ENCODE measurements around the gene C2CD2L. TPM values are rescaled to one million over a fixed set of nuclear protein-coding genes. Genes with fewer than 3 reads are reported as not detected.
A peak's percentile ranks its signal among the peaks of the same experiment; 100 is the strongest.

The C2CD2L gene
- total and polyA plus RNA-seq, 2 of the 13 experiments (the other 11 are each of a cell fraction or from before 2014, with no cell fraction given) = 3.7 to 5.5 TPM

DNA sequence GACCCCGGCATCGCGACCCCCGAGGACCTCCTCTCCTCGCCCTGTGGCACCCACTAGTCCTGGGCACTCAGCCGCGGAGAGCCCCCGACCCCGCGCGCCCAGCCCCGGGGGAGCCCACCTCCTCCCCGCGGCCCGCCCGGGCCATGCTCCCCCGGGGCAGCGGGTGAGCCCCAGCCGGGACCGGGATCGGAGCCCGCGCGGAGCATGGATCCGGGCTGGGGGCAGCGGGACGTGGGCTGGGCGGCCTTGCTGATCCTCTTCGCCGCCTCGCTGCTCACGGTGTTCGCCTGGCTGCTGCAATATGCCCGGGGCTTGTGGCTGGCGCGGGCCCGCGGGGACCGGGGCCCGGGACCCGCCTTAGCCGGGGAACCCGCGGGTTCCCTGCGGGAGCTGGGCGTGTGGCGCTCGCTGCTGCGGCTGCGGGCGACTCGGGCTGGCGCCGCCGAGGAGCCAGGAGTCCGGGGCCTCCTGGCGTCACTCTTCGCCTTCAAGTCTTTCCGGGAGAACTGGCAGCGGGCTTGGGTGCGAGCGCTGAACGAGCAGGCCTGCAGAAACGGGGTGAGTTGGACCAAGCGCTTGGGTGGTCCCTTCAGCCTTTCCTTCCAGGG is 498 bp downstream of the C2CD2L start (continued):
- TF ChIP-seq, protein P1, sequence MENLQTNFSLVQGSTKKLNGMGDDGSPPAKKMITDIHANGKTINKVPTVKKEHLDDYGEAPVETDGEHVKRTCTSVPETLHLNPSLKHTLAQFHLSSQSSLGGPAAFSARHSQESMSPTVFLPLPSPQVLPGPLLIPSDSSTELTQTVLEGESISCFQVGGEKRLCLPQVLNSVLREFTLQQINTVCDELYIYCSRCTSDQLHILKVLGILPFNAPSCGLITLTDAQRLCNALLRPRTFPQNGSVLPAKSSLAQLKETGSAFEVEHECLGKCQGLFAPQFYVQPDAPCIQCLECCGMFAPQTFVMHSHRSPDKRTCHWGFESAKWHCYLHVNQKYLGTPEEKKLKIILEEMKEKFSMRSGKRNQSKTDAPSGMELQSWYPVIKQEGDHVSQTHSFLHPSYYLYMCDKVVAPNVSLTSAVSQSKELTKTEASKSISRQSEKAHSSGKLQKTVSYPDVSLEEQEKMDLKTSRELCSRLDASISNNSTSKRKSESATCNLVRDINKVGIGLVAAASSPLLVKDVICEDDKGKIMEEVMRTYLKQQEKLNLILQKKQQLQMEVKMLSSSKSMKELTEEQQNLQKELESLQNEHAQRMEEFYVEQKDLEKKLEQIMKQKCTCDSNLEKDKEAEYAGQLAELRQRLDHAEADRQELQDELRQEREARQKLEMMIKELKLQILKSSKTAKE (CRISPR knock-in tag; IDR thresholded peaks at IDR 0.05; ENCODE audit: borderline replicate concordance) = no peak
- TF ChIP-seq PHF8 (CRISPR knock-in tag; IDR thresholded peaks at IDR 0.05) (peak; percentile 15), AGO1 (IDR thresholded peaks at IDR 0.05; ENCODE audit: low read depth, low read length, poor library complexity, severe bottlenecking) (peak; percentile 70), YEATS4 (CRISPR knock-in tag; IDR thresholded peaks at IDR 0.05; ENCODE audit: borderline replicate concordance) (no peak; the same call in 1 of the 2 replicates), CAMTA2 (CRISPR knock-in tag; IDR thresholded peaks at IDR 0.05; ENCODE audit: borderline replicate concordance) (no peak), RAD21 (CRISPR knock-in tag; IDR thresholded peaks at IDR 0.05) (peak; percentile 4; the same call in 1 of the 2 replicates), ZSCAN21 (CRISPR knock-in tag; IDR thresholded peaks at IDR 0.05; ENCODE audit: borderline replicate concordance) (peak; percentile 6; the same call in 1 of the 2 replicates), RBM39 (IDR thresholded peaks at IDR 0.05; ENCODE audit: low read depth, low read length, poor library complexity, severe bottlenecking) (peak; percentile 15), DNMT1 (CRISPR knock-in tag; IDR thresholded peaks at IDR 0.05) (0 out of 2 replicates have a peak, but pooled peaks have one; percentile 9), SP1 (IDR thresholded peaks at IDR 0.05) (no peak), SP1 (CRISPR knock-in tag; IDR thresholded peaks at IDR 0.05) (no peak), TRIM24 (CRISPR knock-in tag; IDR thresholded peaks at IDR 0.05) (no peak), ZNF879 (CRISPR knock-in tag; IDR thresholded peaks at IDR 0.05) (no peak), REL (CRISPR knock-in tag; conservative IDR thresholded peaks at IDR 0.05) (0 out of 2 replicates have a peak, but pooled peaks have one; percentile 61)
- TF ChIP-seq, protein P2, sequence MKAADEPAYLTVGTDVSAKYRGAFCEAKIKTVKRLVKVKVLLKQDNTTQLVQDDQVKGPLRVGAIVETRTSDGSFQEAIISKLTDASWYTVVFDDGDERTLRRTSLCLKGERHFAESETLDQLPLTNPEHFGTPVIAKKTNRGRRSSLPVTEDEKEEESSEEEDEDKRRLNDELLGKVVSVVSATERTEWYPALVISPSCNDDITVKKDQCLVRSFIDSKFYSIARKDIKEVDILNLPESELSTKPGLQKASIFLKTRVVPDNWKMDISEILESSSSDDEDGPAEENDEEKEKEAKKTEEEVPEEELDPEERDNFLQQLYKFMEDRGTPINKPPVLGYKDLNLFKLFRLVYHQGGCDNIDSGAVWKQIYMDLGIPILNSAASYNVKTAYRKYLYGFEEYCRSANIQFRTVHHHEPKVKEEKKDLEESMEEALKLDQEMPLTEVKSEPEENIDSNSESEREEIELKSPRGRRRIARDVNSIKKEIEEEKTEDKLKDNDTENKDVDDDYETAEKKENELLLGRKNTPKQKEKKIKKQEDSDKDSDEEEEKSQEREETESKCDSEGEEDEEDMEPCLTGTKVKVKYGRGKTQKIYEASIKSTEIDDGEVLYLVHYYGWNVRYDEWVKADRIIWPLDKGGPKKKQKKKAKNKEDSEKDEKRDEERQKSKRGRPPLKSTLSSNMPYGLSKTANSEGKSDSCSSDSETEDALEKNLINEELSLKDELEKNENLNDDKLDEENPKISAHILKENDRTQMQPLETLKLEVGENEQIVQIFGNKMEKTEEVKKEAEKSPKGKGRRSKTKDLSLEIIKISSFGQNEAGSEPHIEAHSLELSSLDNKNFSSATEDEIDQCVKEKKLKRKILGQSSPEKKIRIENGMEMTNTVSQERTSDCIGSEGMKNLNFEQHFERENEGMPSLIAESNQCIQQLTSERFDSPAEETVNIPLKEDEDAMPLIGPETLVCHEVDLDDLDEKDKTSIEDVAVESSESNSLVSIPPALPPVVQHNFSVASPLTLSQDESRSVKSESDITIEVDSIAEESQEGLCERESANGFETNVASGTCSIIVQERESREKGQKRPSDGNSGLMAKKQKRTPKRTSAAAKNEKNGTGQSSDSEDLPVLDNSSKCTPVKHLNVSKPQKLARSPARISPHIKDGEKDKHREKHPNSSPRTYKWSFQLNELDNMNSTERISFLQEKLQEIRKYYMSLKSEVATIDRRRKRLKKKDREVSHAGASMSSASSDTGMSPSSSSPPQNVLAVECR (CRISPR knock-in tag; IDR thresholded peaks at IDR 0.05; ENCODE audit: borderline replicate concordance) = peak; percentile 27; the same call in 1 of the 2 replicates
- TF ChIP-seq, protein P3, sequence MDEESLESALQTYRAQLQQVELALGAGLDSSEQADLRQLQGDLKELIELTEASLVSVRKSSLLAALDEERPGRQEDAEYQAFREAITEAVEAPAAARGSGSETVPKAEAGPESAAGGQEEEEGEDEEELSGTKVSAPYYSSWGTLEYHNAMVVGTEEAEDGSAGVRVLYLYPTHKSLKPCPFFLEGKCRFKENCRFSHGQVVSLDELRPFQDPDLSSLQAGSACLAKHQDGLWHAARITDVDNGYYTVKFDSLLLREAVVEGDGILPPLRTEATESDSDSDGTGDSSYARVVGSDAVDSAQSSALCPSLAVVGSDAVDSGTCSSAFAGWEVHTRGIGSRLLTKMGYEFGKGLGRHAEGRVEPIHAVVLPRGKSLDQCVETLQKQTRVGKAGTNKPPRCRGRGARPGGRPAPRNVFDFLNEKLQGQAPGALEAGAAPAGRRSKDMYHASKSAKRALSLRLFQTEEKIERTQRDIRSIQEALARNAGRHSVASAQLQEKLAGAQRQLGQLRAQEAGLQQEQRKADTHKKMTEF (CRISPR knock-in tag; IDR thresholded peaks at IDR 0.05) = no peak; the same call in 1 of the 2 replicates
- TF ChIP-seq, protein P4, sequence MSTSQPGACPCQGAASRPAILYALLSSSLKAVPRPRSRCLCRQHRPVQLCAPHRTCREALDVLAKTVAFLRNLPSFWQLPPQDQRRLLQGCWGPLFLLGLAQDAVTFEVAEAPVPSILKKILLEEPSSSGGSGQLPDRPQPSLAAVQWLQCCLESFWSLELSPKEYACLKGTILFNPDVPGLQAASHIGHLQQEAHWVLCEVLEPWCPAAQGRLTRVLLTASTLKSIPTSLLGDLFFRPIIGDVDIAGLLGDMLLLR (CRISPR knock-in tag; IDR thresholded peaks at IDR 0.05) = 0 out of 2 replicates have a peak, but pooled peaks have one; percentile 4
- TF ChIP-seq, protein P5, sequence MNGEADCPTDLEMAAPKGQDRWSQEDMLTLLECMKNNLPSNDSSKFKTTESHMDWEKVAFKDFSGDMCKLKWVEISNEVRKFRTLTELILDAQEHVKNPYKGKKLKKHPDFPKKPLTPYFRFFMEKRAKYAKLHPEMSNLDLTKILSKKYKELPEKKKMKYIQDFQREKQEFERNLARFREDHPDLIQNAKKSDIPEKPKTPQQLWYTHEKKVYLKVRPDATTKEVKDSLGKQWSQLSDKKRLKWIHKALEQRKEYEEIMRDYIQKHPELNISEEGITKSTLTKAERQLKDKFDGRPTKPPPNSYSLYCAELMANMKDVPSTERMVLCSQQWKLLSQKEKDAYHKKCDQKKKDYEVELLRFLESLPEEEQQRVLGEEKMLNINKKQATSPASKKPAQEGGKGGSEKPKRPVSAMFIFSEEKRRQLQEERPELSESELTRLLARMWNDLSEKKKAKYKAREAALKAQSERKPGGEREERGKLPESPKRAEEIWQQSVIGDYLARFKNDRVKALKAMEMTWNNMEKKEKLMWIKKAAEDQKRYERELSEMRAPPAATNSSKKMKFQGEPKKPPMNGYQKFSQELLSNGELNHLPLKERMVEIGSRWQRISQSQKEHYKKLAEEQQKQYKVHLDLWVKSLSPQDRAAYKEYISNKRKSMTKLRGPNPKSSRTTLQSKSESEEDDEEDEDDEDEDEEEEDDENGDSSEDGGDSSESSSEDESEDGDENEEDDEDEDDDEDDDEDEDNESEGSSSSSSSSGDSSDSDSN (CRISPR knock-in tag; IDR thresholded peaks at IDR 0.05) = peak; percentile 14; the same call in 1 of the 2 replicates

All from HepG2 (cell line).